ENCODE measurements around the gene AFF3.

DNA sequence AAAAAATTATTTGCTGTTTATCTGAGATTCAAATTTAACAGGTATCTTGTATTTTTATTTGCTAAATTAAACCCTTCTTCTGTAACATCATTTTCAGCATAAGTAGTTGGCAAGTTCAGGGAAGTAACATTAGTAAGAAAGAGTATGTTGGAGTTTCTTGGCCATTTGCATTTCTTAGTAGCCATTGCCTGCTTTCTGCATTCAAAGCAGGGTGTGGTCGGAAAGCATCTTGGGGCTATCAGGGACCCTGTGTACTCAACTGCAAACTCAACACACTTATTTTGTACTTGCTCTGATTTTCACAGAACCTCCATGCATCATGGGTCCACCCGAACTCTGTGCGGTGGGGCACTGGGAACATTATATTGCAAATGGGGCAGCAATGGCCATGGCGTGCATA is 622.2 kb downstream of the AFF3 start:
- TF ChIP-seq ZC3H10 (CRISPR knock-in tag; IDR thresholded peaks at IDR 0.05) = no peak
- TF ChIP-seq, protein P1, sequence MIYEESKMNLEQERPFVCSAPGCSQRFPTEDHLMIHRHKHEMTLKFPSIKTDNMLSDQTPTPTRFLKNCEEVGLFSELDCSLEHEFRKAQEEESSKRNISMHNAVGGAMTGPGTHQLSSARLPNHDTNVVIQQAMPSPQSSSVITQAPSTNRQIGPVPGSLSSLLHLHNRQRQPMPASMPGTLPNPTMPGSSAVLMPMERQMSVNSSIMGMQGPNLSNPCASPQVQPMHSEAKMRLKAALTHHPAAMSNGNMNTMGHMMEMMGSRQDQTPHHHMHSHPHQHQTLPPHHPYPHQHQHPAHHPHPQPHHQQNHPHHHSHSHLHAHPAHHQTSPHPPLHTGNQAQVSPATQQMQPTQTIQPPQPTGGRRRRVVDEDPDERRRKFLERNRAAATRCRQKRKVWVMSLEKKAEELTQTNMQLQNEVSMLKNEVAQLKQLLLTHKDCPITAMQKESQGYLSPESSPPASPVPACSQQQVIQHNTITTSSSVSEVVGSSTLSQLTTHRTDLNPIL (CRISPR knock-in tag; IDR thresholded peaks at IDR 0.05; ENCODE audit: low read depth) = no peak

Measured in SK-N-SH treated with all-trans-retinoic acid at 6 μM for 48 hours (cell line).